H9 (cell line): Measurements from ENCODE around the gene MTG2. TPM values are rescaled to one million over a fixed set of nuclear protein-coding genes. Genes with fewer than 3 reads are reported as not detected.

ENCODE experiments used
- DNase-seq: peaks from one replicate; pipeline ENCODE4 v3.0.0-alpha.2; 2017
- H2AFZ ChIP-seq: one replicate; pipeline ENCODE4 v1.6.1; 2013; ENCODE audit warnings: mild to moderate bottlenecking, low read length, control low read depth, moderate library complexity
- H2AK5ac ChIP-seq: 2 replicates; pipeline ENCODE4 v1.6.1; 2013; ENCODE audit warnings: low read length, control low read depth, mixed read lengths; ENCODE audit not compliant: insufficient read length
- H2BK120ac ChIP-seq: one replicate; pipeline ENCODE4 v1.6.1; 2013; ENCODE audit warnings: low read depth, mild to moderate bottlenecking, low read length, control low read depth, inconsistent platforms; ENCODE audit not compliant: poor library complexity, severe bottlenecking
- H2BK12ac ChIP-seq: 2 replicates; pipeline ENCODE4 v1.6.1; 2013; ENCODE audit warnings: low read length, control low read depth, mixed read lengths, low read depth; ENCODE audit not compliant: insufficient read length
- H2BK15ac ChIP-seq: 2 replicates; pipeline ENCODE4 v1.6.1; 2013; ENCODE audit warnings: low read depth, low read length, control low read depth
- H2BK20ac ChIP-seq: one replicate; pipeline ENCODE4 v1.6.1; 2013; ENCODE audit warnings: low read depth, mild to moderate bottlenecking, low read length, control low read depth, inconsistent platforms; ENCODE audit not compliant: poor library complexity, severe bottlenecking
- H2BK5ac ChIP-seq: 2 replicates; pipeline ENCODE4 v1.6.1; 2013; ENCODE audit warnings: low read length, control low read depth, mixed read lengths; ENCODE audit not compliant: insufficient read length
- H3K14ac ChIP-seq: 2 replicates; pipeline ENCODE4 v1.6.1; 2013; ENCODE audit warnings: low read length, control low read depth; ENCODE audit not compliant: insufficient read depth
- H3K18ac ChIP-seq: 2 replicates; pipeline ENCODE4 v1.6.1; 2013; ENCODE audit warnings: low read depth, mild to moderate bottlenecking, mixed read lengths, low read length, control low read depth; ENCODE audit not compliant: insufficient read length
- H3K23ac ChIP-seq: 2 replicates; pipeline ENCODE4 v1.6.1; 2013; ENCODE audit warnings: low read length, control low read depth, mixed read lengths, low read depth; ENCODE audit not compliant: insufficient read length
- H3K23me2 ChIP-seq: 2 replicates; pipeline ENCODE4 v1.6.1; 2013; ENCODE audit warnings: low read depth, mild to moderate bottlenecking, mixed read lengths, low read length, control low read depth; ENCODE audit not compliant: insufficient read length, poor library complexity, severe bottlenecking
- H3K27ac ChIP-seq: 2 replicates; pipeline ENCODE4 v1.5.1; 2013; ENCODE audit warnings: low read length, control low read depth, mixed read lengths, low read depth; ENCODE audit not compliant: insufficient read length
- H3K27me3 ChIP-seq: 2 replicates; pipeline ENCODE4 v1.6.1; 2013; ENCODE audit warnings: low read length, control low read depth, inconsistent platforms; ENCODE audit not compliant: insufficient read depth
- H3K4ac ChIP-seq: 2 replicates; pipeline ENCODE4 v1.6.1; 2013; ENCODE audit warnings: low read depth, mild to moderate bottlenecking, control low read depth, inconsistent platforms, low read length, moderate library complexity
- H3K4me1 ChIP-seq: 2 replicates; pipeline ENCODE4 v1.6.1; 2013; ENCODE audit warnings: low read length, control low read depth, inconsistent platforms; ENCODE audit not compliant: insufficient read depth
- H3K4me2 ChIP-seq: 2 replicates; pipeline ENCODE4 v1.6.1; 2013; ENCODE audit warnings: low read length, control low read depth, mixed read lengths; ENCODE audit not compliant: insufficient read length, insufficient read depth
- H3K56ac ChIP-seq: 2 replicates; pipeline ENCODE4 v1.6.1; 2013; ENCODE audit warnings: low read depth, mild to moderate bottlenecking, mixed read lengths, low read length, control low read depth; ENCODE audit not compliant: insufficient read length
- H3K79me1 ChIP-seq: 2 replicates; pipeline ENCODE4 v1.6.1; 2013; ENCODE audit warnings: low read depth, mild to moderate bottlenecking, moderate library complexity, low read length, control low read depth, inconsistent platforms; ENCODE audit not compliant: insufficient read depth, poor library complexity, severe bottlenecking
- H3K79me2 ChIP-seq: 2 replicates; pipeline ENCODE4 v1.6.1; 2013; ENCODE audit warnings: low read length, control low read depth, inconsistent platforms; ENCODE audit not compliant: insufficient read depth
- H3K9ac ChIP-seq: 2 replicates; pipeline ENCODE4 v1.6.1; 2013; ENCODE audit warnings: low read length, control low read depth, mixed read lengths; ENCODE audit not compliant: insufficient read length; ENCODE audit errors: extremely low read depth
- H3K9me3 ChIP-seq: one replicate; pipeline ENCODE4 v1.6.1; 2013; ENCODE audit warnings: low read depth, low read length, inconsistent platforms; ENCODE audit not compliant: control insufficient read depth
- H3T11ph ChIP-seq: one replicate; pipeline ENCODE4 v1.6.1; 2013; ENCODE audit warnings: mild to moderate bottlenecking, low read length, control low read depth, inconsistent platforms
- H4K20me1 ChIP-seq: one replicate; pipeline ENCODE4 v1.6.1; 2013; ENCODE audit not compliant: control insufficient read depth, insufficient read length, insufficient read depth
- H4K5ac ChIP-seq: 2 replicates; pipeline ENCODE4 v1.6.1; 2013; ENCODE audit warnings: low read depth, mild to moderate bottlenecking, mixed read lengths, low read length, control low read depth; ENCODE audit not compliant: insufficient read length
- H4K8ac ChIP-seq: replicated peaks from 2 replicates; pipeline ENCODE4 v1.6.1; 2013; ENCODE audit warnings: low read length, control low read depth, mixed read lengths, low read depth; ENCODE audit not compliant: insufficient read length
- H4K91ac ChIP-seq: 2 replicates; pipeline ENCODE4 v1.6.1; 2013; ENCODE audit warnings: low read depth, mild to moderate bottlenecking, moderate library complexity, mixed read lengths, low read length, control low read depth; ENCODE audit not compliant: insufficient read length
- H3K27ac Mint-ChIP-seq, 3 experiments: 2 replicates in 2 of 3; 3 replicates in 1 of 3; pipeline ENCODE4 v1.8.0; 2020 to 2021; ENCODE audit warnings: mixed read lengths in 3 of 3, mild to moderate bottlenecking in 1 of 3, moderate library complexity in 1 of 3
- H3K27me3 Mint-ChIP-seq: 2 replicates; pipeline ENCODE4 v1.8.0; 2021; ENCODE audit warnings: low read depth, mild to moderate bottlenecking, moderate library complexity, mixed read lengths
- H3K36me3 Mint-ChIP-seq, 3 experiments: 2 replicates in 2 of 3; 3 replicates in 1 of 3; pipeline ENCODE4 v1.8.0; 2020 to 2021; ENCODE audit warnings: low read depth in 3 of 3, mixed read lengths in 3 of 3; ENCODE audit not compliant: insufficient read depth in 1 of 3
- H3K4me1 Mint-ChIP-seq, 2 experiments: 2 replicates each; pipeline ENCODE4 v1.8.0; 2020; ENCODE audit warnings: mixed read lengths in 2 of 2
- H3K4me3 Mint-ChIP-seq, 2 experiments: 2 replicates in 1 of 2; 3 replicates in 1 of 2; pipeline ENCODE4 v1.8.0; 2020 to 2021; ENCODE audit warnings: mild to moderate bottlenecking in 2 of 2, mixed read lengths in 2 of 2, moderate library complexity in 1 of 2
- H3K9me3 Mint-ChIP-seq, 2 experiments: 2 replicates in 1 of 2; 3 replicates in 1 of 2; pipeline ENCODE4 v1.8.0; 2020; ENCODE audit warnings: mild to moderate bottlenecking in 2 of 2, mixed read lengths in 2 of 2, moderate library complexity in 1 of 2
- WGBS: extraction: QIAGEN DNeasy Blood & Tissue Kit; methylation state at CpG from one replicate; pipeline ENCODE4 v1.1.7; 2013; ENCODE audit warnings: missing lambda C conversion rate, low lambda C conversion rate, mixed read lengths; ENCODE audit not compliant: insufficient read length; ENCODE audit errors: extremely low coverage; 5-methylcytosine and 5-hydroxymethylcytosine counted together
- total RNA-seq: library from RNA; stranded (reverse); gene quantifications from 2 replicates; pipeline ENCODE4 v1.2.1, GENCODE V29; 2021
- TF ChIP-seq, protein P1 (sequence below): fragments of 200-600 bp; sonication (generic); conservative IDR thresholded peaks from 3 replicates; pipeline ENCODE4 v1.8.0; 2021; ENCODE audit warnings: antibody characterized with exemption, mild to moderate bottlenecking

The MTG2 gene
- total RNA-seq, 1 experiment from 2014 or later = 25.1 TPM

DNA sequence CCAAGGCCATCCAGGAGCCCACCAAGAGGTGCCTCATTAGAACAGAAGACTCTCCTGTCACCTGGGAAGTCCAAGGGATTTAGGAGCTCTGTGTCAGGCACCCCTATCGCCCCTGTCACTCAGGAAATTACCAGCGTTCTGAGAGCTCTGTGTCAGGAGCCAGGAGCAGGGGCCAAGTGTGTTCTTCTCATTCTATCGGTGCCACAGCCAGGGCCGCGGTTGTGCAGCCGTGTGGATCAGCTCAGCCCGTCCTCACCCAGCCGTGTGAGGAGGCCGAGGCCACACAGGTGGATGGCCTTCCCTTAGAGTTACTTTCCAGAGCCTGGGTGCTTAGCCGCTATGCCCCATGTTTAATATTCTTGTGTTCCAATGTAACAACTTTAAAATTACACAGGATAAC is 9.8 kb downstream of the MTG2 start:
- WGBS = no CpG with 5 or more reads among the region's 10 CpGs
- H3K4me1 ChIP-seq = no peaks in the 10 kb centered on the region
- H3K9me3 ChIP-seq = no peaks in the 10 kb centered on the region
- no peak overlapping the region for H2AK5ac ChIP-seq
- H4K91ac ChIP-seq = no peak overlapping the region
- no peak overlapping the region for H4K8ac ChIP-seq
- H3K56ac ChIP-seq = no peak overlapping the region
- H3K18ac ChIP-seq = no peak overlapping the region
- no peaks in the 10 kb centered on the region for H3K4me1 Mint-ChIP-seq
- no peaks in the 10 kb centered on the region for H3K79me1 ChIP-seq
- H3K27me3 Mint-ChIP-seq = no peaks in the 10 kb centered on the region
- H3K27ac Mint-ChIP-seq = no peak overlapping the region; a peak in 1 of 7 replicates
- peaks cover 2 to 8% (median 5%) of the 10 kb centered on the region in 3 experiments; a peak in 5 of 7 replicates for H3K36me3 Mint-ChIP-seq
- no peaks in the 10 kb centered on the region for H3K23me2 ChIP-seq
- no peak overlapping the region for H3K27ac ChIP-seq
- TF ChIP-seq, protein P1, sequence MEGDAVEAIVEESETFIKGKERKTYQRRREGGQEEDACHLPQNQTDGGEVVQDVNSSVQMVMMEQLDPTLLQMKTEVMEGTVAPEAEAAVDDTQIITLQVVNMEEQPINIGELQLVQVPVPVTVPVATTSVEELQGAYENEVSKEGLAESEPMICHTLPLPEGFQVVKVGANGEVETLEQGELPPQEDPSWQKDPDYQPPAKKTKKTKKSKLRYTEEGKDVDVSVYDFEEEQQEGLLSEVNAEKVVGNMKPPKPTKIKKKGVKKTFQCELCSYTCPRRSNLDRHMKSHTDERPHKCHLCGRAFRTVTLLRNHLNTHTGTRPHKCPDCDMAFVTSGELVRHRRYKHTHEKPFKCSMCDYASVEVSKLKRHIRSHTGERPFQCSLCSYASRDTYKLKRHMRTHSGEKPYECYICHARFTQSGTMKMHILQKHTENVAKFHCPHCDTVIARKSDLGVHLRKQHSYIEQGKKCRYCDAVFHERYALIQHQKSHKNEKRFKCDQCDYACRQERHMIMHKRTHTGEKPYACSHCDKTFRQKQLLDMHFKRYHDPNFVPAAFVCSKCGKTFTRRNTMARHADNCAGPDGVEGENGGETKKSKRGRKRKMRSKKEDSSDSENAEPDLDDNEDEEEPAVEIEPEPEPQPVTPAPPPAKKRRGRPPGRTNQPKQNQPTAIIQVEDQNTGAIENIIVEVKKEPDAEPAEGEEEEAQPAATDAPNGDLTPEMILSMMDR = no peak
- H2BK5ac ChIP-seq = no peak overlapping the region
- H3K27me3 ChIP-seq = no peaks in the 10 kb centered on the region
- no peak for DNase-seq
- no peak overlapping the region for H2AFZ ChIP-seq
- H2BK20ac ChIP-seq = no peak overlapping the region
- H3K14ac ChIP-seq = no peak overlapping the region
- no peak overlapping the region for H3T11ph ChIP-seq
- H3K4ac ChIP-seq = no peak overlapping the region
- H3K4me2 ChIP-seq = no peak overlapping the region
- H3K9ac ChIP-seq = no peak overlapping the region
- H2BK120ac ChIP-seq = no peak overlapping the region
- no peaks in the 10 kb centered on the region for H3K9me3 Mint-ChIP-seq
- no peaks in the 10 kb centered on the region for H4K20me1 ChIP-seq
- H3K79me2 ChIP-seq = no peaks in the 10 kb centered on the region; the same call in 1 of the 2 replicates
- no peak overlapping the region for H3K23ac ChIP-seq
- no peak overlapping the region for H4K5ac ChIP-seq
- H2BK15ac ChIP-seq = no peak overlapping the region
- no peak overlapping the region for H3K4me3 Mint-ChIP-seq
- H2BK12ac ChIP-seq = no peak overlapping the region
